GM12878 (cell line): Measurements from ENCODE around the gene HERC4. TPM values are rescaled to one million over a fixed set of nuclear protein-coding genes. Genes with fewer than 3 reads are reported as not detected.

Source experiments
- ATAC-seq: fragments of 200-7000 bp; cut with Tn5 transposase; 3 replicates; pipeline ENCODE4 v1.9.1; 2020; ENCODE audit warnings: mild to moderate bottlenecking, moderate library complexity
- BruUV-seq: library from RNA; stranded (reverse); fragments of 400-500 nt; replicated peaks from 2 replicates; lab custom pipeline; 2021; lab: Mats Ljungman, UMichigan
- CTCF ChIA-PET: fragments of 300-600 bp; sonication (Branson Sonifier 250); formaldehyde crosslinking; extraction: SDS; loops from one replicate; lab custom pipeline; 2021; ENCODE audit warnings: inconsistent platforms; lab: Yijun Ruan, JAX
- POLR2A ChIA-PET: fragments of 350-600 bp; formaldehyde crosslinking; extraction: SDS; loops from one replicate; lab custom pipeline; 2021; ENCODE audit warnings: inconsistent platforms; lab: Charles Lee
- RAD21 ChIA-PET: fragments of 300-600 bp; sonication (Branson Sonifier 250); formaldehyde crosslinking; loops from one replicate; lab custom pipeline; 2023; ENCODE audit warnings: antibody characterized with exemption; ENCODE audit not compliant: unreplicated experiment; lab: Charles Lee
- SMC1A ChIA-PET: fragments of 300-600 bp; sonication (Branson Sonifier 250); formaldehyde crosslinking; loops from one replicate; lab custom pipeline; 2023; ENCODE audit not compliant: unreplicated experiment, uncharacterized antibody; lab: Charles Lee
- DNase-seq: peaks from one replicate; pipeline ENCODE4 v3.0.0-alpha.2; 2011; ENCODE audit warnings: low read depth, low spot score
- FAIRE-seq: peaks from 3 replicates; lab custom pipeline; 2011; peaks lifted over from hg19 to GRCh38; lab: Jason Lieb, UNC
- H2AFZ ChIP-seq: 2 replicates; pipeline ENCODE4 v1.6.0; 2011; ENCODE audit warnings: low read depth, low read length, control low read depth; ENCODE audit not compliant: control insufficient read depth
- H3K27ac ChIP-seq: 2 replicates; pipeline ENCODE4 v1.5.1; 2011; ENCODE audit warnings: control low read depth; ENCODE audit not compliant: control insufficient read depth, insufficient read depth
- H3K27me3 ChIP-seq, 2 experiments: replicated peaks in 1 of 2; 2 replicates each; pipeline versions ENCODE4 v1.6.0 to v1.6.1; 2011; ENCODE audit warnings: low read length in 1 of 2; ENCODE audit not compliant: control insufficient read depth in 2 of 2, insufficient read depth in 2 of 2
- H3K36me3 ChIP-seq, 2 experiments: 2 replicates each; pipeline ENCODE4 v1.5.1; 2011; ENCODE audit warnings: low read length in 1 of 2; ENCODE audit not compliant: control insufficient read depth in 2 of 2, insufficient read depth in 2 of 2
- H3K4me1 ChIP-seq: 2 replicates; pipeline ENCODE4 v1.6.1; 2011; ENCODE audit warnings: mild to moderate bottlenecking, low read length, moderate library complexity, mixed read lengths; ENCODE audit not compliant: control insufficient read depth, insufficient read depth
- H3K4me2 ChIP-seq: 2 replicates; pipeline ENCODE4 v1.6.0; 2011; ENCODE audit warnings: control low read depth; ENCODE audit not compliant: control insufficient read depth, insufficient read depth
- H3K4me3 ChIP-seq: fragments of 200-600 bp; sonication (generic); 2 replicates; pipeline ENCODE4 v1.5.1; 2016
- H3K79me2 ChIP-seq: 2 replicates; pipeline ENCODE4 v1.6.0; 2011; ENCODE audit warnings: low read length; ENCODE audit not compliant: control insufficient read depth, insufficient read depth
- H3K9ac ChIP-seq: 2 replicates; pipeline ENCODE4 v1.8.0; 2011; ENCODE audit warnings: low read length, control low read depth, mixed read lengths; ENCODE audit not compliant: control insufficient read depth, insufficient read depth
- H3K9me3 ChIP-seq: replicated peaks from 3 replicates; pipeline ENCODE4 v1.5.1; 2011; ENCODE audit warnings: mild to moderate bottlenecking, low read length; ENCODE audit not compliant: control insufficient read depth, insufficient read depth
- H4K20me1 ChIP-seq: 2 replicates; pipeline ENCODE4 v1.6.0; 2011; ENCODE audit not compliant: control insufficient read depth, insufficient read depth
- IRF4 ChIP-seq: IDR thresholded peaks from 2 replicates; pipeline ENCODE4 v1.6.1; 2011; ENCODE audit warnings: low read depth, low read length
- JUNB ChIP-seq: IDR thresholded peaks from 2 replicates; pipeline ENCODE4 v1.6.1; 2016; ENCODE audit warnings: antibody characterized with exemption, mild to moderate bottlenecking
- SUZ12 ChIP-seq: fragments of 200-600 bp; sonication (generic); IDR thresholded peaks from one replicate; pipeline ENCODE4 v1.6.1; 2018; ENCODE audit warnings: antibody characterized with exemption, mild to moderate bottlenecking; ENCODE audit not compliant: unreplicated experiment
- ZBED1 ChIP-seq: IDR thresholded peaks from 2 replicates; pipeline ENCODE4 v1.6.1; 2016; ENCODE audit warnings: borderline replicate concordance
- WGBS: methylation state at CpG from one replicate; pipeline ENCODE4 v1.1.6; 2016; ENCODE audit warnings: low lambda C conversion rate; ENCODE audit not compliant: insufficient replicate concordance, insufficient coverage; ENCODE audit errors: missing lambda C conversion rate; 5-methylcytosine and 5-hydroxymethylcytosine counted together
- in situ Hi-C: fragments of 300-500 bp; cut with MboI; formaldehyde crosslinking; loops from 9 replicates; pipeline ENCODE4 v1.14.3; 2018; ENCODE audit warnings: mixed read lengths
- intact Hi-C: fragments of 100-400 bp; cut with micrococcal nuclease; formaldehyde crosslinking; loops from one replicate; pipeline ENCODE4 v1.14.2; 2022; ENCODE audit not compliant: unreplicated experiment
- polyA plus RNA-seq, 11 experiments: library from polyadenylated mRNA; depleted of rRNA in 4 of 11; unstranded in 6 of 11; stranded (reverse) in 5 of 11; fragments of >200 nt; fragmentation: Nextera tagmentation in 4 of 11; fragmentation: Illumina TruSeq in 1 of 11; extraction: Ambion mirVana in 4 of 11; extraction: Trizol in 1 of 11; gene quantifications; 1 replicate in 1 of 11; 2 replicates in 10 of 11; pipeline versions ENCODE4 v1.2.1 to v1.2.3, GENCODE V29; 2011 to 2016; ENCODE audit warnings: inconsistent platforms in 2 of 11, missing spikeins in 2 of 11, low read depth in 1 of 11
- total RNA-seq, 4 experiments: library from RNA; depleted of rRNA in 3 of 4; stranded (reverse); fragments of >200 nt in 3 of 4; fragmentation: Illumina TruSeq in 1 of 4; extraction: Trizol in 1 of 4; gene quantifications; 2 replicates each; pipeline versions ENCODE4 v1.2.1 to v1.2.3, GENCODE V29; 2013 to 2021
- TF ChIP-seq, protein P1 (sequence below): IDR thresholded peaks from 2 replicates; pipeline ENCODE4 v1.6.1; 2012; ENCODE audit warnings: low read depth, low read length, improper control_type of control experiment
- TF ChIP-seq, protein P2 (sequence below): IDR thresholded peaks from 2 replicates; pipeline ENCODE4 v1.6.1; 2012; ENCODE audit warnings: low read length, inconsistent platforms
- TF ChIP-seq, protein P3 (sequence below): fragments of 450-650 bp; IDR thresholded peaks from 2 replicates; pipeline ENCODE4 v1.6.1; 2017; ENCODE audit warnings: mild to moderate bottlenecking, moderate library complexity

Gene HERC4
- total and polyA plus RNA-seq, 10 of the 15 experiments (the other 5 are each of a cell fraction or from before 2014, with no cell fraction given), result 9.7 to 36.8 (median 23.4) TPM

DNA sequence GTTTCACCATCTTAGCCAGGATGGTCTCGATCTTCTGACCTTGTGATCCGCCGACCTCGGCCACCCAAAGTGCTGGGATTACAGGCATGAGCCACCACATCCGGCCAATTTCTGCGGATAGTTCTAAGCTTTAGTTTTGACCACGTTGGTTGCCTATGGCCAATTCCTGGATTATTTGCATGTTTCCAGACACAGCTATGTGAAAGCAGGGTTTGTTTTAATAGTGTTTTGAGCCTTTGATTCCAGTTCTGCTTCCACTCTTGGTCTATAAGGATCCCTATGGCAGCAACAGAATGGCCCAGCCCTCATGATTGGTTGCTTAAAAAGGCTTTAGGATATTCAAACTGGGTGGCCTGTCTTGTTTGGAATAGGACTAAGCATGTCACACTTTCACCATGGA lies 171.5 kb downstream of the HERC4 start:
- Histone ChIP-seq H2AFZ (no peak overlapping the region), H3K4me2 (no peak overlapping the region), H3K27me3 (no peaks in the 10 kb centered on the region), H3K9me3 (no peaks in the 10 kb centered on the region), H3K9ac (no peak overlapping the region), H3K4me1 (no peaks in the 10 kb centered on the region), H3K79me2 (no peaks in the 10 kb centered on the region), H3K27ac (no peak overlapping the region), H3K36me3 (peaks cover 0 to 17% of the 10 kb centered on the region in 2 experiments; a peak in 3 of 4 replicates), H4K20me1 (no peaks in the 10 kb centered on the region), H3K4me3 (no peak overlapping the region)
- in situ Hi-C loops (no loop called here), intact Hi-C loops (no loop called here)
- ChIA-PET RAD21 (no interaction called here), CTCF (no interaction called here), SMC1A (no interaction called here), POLR2A (no interaction called here)
- 100% methylated on average over 7 of the region's 7 CpGs for WGBS
- TF ChIP-seq JUNB (no peak), IRF4 (no peak), SUZ12 (no peak), ZBED1 (no peak)
- TF ChIP-seq, protein P1, sequence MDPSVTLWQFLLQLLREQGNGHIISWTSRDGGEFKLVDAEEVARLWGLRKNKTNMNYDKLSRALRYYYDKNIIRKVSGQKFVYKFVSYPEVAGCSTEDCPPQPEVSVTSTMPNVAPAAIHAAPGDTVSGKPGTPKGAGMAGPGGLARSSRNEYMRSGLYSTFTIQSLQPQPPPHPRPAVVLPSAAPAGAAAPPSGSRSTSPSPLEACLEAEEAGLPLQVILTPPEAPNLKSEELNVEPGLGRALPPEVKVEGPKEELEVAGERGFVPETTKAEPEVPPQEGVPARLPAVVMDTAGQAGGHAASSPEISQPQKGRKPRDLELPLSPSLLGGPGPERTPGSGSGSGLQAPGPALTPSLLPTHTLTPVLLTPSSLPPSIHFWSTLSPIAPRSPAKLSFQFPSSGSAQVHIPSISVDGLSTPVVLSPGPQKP, result no peak
- TF ChIP-seq, protein P2, sequence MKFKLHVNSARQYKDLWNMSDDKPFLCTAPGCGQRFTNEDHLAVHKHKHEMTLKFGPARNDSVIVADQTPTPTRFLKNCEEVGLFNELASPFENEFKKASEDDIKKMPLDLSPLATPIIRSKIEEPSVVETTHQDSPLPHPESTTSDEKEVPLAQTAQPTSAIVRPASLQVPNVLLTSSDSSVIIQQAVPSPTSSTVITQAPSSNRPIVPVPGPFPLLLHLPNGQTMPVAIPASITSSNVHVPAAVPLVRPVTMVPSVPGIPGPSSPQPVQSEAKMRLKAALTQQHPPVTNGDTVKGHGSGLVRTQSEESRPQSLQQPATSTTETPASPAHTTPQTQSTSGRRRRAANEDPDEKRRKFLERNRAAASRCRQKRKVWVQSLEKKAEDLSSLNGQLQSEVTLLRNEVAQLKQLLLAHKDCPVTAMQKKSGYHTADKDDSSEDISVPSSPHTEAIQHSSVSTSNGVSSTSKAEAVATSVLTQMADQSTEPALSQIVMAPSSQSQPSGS, result no peak
- TF ChIP-seq, protein P3, sequence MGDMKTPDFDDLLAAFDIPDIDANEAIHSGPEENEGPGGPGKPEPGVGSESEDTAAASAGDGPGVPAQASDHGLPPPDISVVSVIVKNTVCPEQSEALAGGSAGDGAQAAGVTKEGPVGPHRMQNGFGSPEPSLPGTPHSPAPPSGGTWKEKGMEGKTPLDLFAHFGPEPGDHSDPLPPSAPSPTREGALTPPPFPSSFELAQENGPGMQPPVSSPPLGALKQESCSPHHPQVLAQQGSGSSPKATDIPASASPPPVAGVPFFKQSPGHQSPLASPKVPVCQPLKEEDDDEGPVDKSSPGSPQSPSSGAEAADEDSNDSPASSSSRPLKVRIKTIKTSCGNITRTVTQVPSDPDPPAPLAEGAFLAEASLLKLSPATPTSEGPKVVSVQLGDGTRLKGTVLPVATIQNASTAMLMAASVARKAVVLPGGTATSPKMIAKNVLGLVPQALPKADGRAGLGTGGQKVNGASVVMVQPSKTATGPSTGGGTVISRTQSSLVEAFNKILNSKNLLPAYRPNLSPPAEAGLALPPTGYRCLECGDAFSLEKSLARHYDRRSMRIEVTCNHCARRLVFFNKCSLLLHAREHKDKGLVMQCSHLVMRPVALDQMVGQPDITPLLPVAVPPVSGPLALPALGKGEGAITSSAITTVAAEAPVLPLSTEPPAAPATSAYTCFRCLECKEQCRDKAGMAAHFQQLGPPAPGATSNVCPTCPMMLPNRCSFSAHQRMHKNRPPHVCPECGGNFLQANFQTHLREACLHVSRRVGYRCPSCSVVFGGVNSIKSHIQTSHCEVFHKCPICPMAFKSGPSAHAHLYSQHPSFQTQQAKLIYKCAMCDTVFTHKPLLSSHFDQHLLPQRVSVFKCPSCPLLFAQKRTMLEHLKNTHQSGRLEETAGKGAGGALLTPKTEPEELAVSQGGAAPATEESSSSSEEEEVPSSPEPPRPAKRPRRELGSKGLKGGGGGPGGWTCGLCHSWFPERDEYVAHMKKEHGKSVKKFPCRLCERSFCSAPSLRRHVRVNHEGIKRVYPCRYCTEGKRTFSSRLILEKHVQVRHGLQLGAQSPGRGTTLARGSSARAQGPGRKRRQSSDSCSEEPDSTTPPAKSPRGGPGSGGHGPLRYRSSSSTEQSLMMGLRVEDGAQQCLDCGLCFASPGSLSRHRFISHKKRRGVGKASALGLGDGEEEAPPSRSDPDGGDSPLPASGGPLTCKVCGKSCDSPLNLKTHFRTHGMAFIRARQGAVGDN, result no peak
- FAIRE-seq (no peak), ATAC-seq (no peak), DNase-seq (no peak)
- no TSS peak for BruUV-seq
